ENCODE data around the gene INPP4A.
A peak's percentile ranks its signal among the peaks of the same experiment; 100 is the strongest.

The INPP4A gene

DNA sequence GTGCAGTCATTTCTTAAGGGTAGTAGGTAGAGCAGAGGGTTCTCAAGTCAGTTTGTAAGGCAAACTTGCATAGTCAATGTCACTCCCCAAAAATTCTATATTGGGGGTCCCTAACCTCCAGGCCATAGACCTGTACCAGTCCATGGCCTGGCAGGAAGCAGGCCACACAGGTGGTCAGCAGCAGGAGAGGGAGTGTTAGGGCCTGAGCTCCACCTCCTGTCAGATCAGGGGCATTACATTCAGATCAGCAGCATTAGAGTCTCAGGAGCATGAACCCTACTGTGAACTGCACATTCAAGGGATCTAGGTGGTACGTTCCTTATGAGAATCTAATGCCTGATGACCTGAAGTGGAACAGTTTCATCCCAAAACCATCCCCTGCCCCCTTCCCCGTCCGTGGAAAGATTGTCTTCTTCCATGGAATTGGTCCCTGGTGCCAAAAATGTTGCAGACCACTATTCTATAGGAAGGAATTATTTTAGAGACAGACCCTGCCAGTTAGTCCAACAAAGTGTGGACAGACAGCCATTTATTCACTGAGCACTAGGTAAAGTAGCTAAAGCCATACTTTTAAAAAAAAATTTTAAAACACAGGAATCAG is 157.0 kb downstream of the INPP4A start:
- no peak for DNase-seq

DNA sequence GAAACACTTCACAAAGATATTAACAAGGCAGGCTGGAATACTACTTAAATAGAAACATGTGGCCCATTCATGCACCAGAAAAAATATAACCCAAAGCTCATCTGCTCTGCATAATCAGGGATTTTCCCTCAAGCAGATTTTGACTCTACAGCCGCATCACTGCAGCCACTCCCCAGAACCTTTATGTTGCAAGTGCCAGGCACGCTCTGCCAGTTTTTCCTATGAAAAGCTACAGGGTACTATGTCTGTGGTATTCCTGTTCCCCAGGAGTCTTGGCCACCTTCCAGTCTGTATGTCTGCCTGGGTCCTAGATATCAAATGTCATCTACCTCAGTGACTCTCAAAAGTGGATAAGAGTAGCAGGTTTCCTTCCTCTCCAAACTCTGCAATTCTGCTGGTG is 159.9 kb downstream of the INPP4A start:
- DNase-seq = no peak

GRCh38 chr2:98605076-98605475 is 160.4 kb downstream of the INPP4A start:
- no peak for DNase-seq

DNA sequence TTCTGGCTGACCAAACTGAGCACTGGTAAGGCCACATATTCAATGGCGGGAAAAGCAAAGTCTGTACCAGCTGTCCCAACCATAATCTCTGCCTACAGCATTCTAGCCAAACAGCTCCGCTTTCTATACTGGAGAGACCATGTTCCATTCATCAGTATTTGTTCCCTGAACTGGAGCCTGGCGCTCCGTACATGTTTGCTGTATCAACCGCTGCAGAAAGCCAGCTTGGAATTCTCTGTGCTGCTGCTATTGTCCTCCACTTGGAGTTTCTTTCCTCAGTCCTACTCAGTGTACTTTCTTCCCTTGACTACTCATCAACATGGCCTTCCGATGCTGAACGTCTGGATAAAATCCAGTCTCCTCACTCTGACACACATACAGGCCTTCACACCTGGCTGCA is 161.8 kb downstream of the INPP4A start:
- no peak for DNase-seq

GRCh38 chr2:98607104-98607503 is 162.4 kb downstream of the INPP4A start:
- no peak for DNase-seq

DNA sequence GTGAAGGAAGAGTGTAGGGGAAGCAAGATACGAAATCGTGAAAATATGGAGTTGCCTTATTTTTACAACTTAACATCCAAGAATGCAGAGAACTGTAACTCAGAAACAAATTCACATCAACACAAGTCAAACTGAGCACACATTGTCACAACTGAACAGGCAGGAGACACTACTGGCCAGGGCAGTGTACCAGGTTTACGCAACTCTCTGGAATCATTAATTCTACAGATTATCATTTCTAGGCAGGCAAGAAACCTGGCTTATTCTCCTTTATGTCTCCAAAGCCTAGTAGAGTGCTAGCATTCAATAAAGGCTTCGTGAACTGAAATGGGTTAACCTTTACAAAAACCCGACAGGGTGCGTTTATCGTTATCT is 163.1 kb downstream of the INPP4A start:
- no peak for DNase-seq

DNA sequence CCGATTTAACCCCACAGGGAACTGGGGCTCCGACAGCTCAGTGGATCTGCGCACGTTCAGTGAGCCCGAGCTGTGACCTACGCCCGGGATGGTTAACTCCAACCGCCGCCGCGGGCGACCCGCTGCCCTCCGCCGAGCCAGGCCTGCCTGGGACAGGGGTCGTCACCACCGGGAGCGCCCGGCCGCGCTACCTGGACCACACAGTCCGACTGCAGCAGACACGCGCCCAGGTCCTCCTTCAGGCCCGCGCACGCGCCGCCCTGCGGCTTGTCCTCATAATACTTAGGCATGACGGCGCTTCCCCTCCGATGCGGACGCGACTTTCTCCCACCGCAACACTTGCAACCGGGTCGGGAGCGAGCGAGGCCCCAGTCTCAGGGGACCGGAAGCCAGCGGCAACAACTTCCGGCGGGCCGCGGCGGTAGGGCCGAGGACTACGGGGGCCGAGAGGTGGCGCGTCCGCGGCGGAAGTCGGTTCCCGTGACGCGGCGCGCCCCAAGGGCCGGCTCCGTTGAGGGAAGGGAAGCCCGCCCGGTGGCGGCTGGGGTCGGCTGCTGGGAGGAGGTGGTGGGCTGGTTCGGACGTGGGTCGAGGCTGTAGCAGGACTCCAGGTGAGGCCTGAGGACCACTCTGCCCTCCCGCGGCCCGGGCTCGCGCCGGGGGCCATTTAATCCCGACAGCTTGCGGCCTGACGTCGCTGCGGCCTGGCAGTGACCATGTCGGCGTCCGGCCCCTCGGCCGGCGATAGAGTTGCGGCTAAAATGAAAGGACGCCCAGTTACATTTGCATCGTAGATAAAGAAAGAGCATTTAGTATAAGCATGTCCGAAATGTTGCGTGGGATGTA is 163.7 kb downstream of the INPP4A start, which contains the start of the genes COA5 and UNC50:
Gene COA5 (minus strand): TSS at position 397 of the 846 bp plus-strand sequence. CDS start 107 bp downstream, at position 290.
Gene UNC50 (plus strand): TSS at position 474 of the 846 bp plus-strand sequence. CDS start 1,171 bp downstream, outside the sequence.
- peak; percentile 60 for DNase-seq

DNA sequence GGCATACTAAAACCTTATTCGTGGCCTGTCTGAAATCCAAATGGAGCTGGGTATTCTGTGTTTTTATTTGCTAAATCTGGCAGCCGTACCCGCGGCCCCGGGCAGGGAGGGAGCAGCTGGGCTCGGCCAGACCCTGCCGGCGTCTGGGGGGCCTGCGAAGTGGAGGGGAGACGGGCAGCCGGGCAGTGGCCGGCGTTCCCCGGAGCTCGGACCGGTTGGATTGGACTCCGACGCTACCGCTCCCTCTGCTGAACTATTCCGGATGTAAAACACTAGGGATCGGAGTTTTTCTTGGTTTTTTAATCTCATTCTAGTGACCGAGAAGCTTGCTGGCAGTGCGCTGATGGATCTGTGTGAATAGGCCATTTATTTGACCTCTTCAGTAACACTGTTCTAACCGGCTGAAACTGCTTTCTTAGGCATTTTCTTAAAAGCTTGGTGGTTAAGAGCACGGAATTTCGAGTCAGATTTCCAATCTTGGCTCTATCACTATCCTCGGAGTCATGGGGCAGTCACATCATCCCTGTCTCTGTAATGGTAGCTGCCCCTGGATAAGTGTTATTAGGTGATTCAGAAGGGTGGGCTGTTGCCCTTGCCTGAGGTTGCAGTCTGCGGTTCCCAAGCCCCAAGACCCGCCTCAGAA is 164.4 kb downstream of the INPP4A start:
- DNase-seq = no peak

GRCh38 chr2:98614024-98614739 is 169.5 kb downstream of the INPP4A start:
- no peak for DNase-seq

GRCh38 chr2:98615481-98615880 is 170.8 kb downstream of the INPP4A start:
- no peak for DNase-seq

- DNase-seq = no peak
Measured at GRCh38 chr2:98617149-98617548, 172.5 kb downstream of the INPP4A start.

DNA sequence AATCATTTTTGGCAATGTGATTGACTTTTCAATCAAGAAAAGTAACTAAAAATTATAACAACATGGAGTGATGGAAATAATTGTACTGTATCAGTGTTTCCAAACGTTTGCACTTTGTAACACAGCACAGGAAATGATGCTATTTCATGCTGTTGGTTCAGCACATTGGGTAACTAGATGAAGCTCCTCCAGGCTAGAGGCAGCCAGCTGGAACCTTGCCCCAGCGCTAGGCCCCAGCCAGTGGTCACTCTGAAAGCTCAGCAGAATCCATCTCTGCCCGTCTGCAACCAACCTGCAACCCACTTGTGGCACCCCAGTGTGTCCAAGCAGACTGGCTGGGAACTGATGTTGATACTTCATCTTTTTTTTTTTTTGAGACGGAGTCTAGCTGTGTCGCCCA is 179.0 kb downstream of the INPP4A start:
- DNase-seq = no peak

- DNase-seq = no peak
Measured at GRCh38 chr2:98632351-98632750, 187.7 kb downstream of the INPP4A start.

DNA sequence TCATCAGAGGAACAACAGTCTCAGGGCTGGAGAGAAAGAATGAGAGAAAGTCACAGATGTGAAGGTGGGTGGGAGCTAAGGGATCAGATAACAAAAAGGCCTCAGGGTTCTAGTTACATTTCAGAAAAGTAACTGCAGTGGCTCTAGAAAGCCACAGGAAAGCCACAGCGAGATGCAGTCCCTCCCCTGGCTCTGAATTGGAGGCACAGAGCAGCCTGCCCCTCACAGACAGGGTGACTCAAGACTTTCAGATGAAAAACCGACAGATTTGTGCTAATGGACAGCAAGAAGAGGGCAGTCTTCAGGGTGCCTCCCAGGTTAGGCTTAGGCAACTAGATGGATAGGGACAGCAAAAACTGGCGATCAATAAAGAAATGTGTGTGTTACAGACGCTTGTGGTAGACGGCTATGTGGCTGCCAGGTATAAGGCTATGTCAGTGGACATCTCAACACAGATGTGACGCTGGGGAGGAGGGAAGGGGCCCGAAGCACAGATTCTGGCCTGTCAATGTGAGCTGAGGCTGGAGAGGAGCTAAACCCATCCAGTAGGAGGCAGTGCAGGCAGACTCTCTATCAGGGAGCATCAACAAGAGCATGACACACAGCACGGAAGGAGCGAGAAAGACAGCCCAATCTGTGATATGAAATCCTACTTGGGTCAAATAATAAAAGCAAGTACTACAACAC is 189.9 kb downstream of the INPP4A start:
- no peak for DNase-seq

GRCh38 chr2:98637401-98638147 is 192.9 kb downstream of the INPP4A start:
- DNase-seq = no peak

- no peak for DNase-seq
Measured at GRCh38 chr2:98643496-98644100, 198.9 kb downstream of the INPP4A start.

Data from NCI-H1694 (cell line).